Stimulated activated naive CD4-positive, alpha-beta T cell treated with Interleukin-2 at 50 U/mL for 16 hours (primary cell): Measurements from ENCODE around the gene COL18A1.

Experiments used
- DNase-seq: peaks from one replicate; lab custom pipeline; 2025; lab: John Stamatoyannopoulos, UW

COL18A1 gene

GRCh38 chr21:45546636-45547544 is 141.9 kb downstream of the COL18A1 start:
- DNase-seq = no peak

DNA sequence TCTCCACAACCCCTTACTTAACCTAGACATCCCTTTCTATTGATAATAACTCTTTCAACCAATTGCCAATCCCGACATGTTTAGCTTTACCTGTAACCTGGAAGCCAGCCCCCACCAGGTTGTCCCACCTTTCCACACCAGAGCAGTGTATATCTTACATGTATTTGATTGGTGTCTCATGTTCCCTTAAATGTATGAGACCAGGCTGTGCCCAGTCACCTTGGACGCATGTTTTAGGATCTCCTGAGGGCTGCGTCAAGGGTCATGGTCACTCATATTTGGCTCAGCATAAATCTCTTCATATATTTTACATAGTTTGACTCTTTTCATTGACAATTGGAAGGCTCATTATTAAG is 142.6 kb downstream of the COL18A1 start:
- DNase-seq = no peak

- DNase-seq = no peak
Measured at GRCh38 chr21:45548711-45549491, 143.9 kb downstream of the COL18A1 start.

DNA sequence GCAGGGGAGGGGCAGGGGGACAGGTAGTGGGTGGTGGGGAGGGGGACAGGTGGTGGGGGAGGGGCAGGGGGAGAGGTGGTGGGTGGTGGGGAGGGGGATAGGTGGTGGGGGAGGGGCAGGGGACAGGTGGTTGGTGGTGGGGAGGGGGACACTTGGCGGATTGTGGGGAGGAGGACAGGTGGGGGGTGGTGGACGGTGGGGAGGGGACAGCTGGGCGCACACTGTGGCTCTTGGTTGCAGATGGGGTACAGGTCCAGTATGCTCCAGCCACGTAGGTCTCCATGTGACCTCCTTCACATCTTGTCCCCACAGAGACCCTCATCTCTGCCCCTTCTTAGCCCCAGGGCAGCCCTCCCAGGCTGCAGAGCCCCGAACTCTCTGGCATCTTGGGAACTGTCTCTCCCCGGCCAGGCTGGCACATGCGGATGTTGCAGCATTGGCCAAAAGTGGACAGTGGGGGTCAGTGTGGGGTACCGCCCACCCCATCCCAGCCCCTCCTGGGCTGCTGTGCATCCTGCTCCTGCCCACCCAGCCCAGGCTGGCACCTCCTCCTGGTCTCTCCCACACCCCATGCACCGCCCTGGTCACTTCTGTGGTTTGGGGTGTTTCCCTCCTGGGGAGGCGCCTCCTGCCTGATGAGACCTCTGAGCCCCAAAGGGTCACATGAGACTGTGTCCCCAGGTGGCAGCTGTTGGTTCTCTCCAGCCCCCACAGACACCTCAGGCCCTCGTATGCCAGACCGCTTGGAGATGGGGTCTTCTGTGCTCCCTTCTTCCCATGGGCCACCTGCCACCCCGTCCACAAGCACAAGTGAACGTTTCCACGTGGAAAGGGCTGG is 144.9 kb downstream of the COL18A1 start:
- no peak for DNase-seq

- DNase-seq = peak; percentile 40
Measured at GRCh38 chr21:45550522-45551210, 145.7 kb downstream of the COL18A1 start.

DNA sequence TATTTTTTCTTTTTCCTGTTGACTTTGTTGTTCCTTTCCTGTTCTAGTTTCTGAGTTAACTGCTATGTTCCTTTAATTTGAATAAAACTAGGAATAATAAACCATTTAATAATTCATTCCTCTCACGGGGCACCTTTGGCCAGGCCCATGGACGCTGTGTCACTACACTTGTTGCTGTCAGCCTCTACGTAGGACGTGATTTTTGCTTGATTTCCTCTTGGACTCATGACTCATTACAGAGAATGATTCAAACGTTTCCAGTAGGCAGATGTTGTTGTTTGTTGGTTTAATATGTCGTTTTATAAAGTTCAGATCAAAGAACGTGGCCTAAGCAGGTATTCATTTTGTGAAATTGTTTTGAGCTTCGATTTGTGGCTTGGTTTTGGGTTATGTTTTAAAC is 146.4 kb downstream of the COL18A1 start:
- peak; percentile 46 for DNase-seq

- DNase-seq = no peak
Measured at GRCh38 chr21:45551783-45552695, 147.1 kb downstream of the COL18A1 start.

GRCh38 chr21:45552696-45553391 is 147.9 kb downstream of the COL18A1 start:
- no peak for DNase-seq

GRCh38 chr21:45554477-45555175 is 149.7 kb downstream of the COL18A1 start:
- peak; percentile 77 for DNase-seq

DNA sequence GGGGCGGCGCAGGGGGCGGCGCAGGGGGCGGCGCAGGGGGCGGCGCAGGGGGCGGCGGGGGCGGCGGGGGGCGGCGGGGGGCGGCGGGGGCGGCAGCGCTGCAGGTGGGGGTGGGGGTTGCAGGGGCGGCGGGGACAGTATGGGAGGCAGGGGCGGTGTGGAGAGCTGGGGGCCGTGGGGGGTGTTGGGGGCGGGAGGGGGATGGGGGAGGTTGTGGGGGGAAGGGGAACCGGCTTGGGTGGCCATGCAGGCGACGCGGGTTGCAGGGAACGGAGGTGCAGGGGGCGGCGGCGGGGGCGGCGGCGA is 150.2 kb downstream of the COL18A1 start:
- no peak for DNase-seq

DNA sequence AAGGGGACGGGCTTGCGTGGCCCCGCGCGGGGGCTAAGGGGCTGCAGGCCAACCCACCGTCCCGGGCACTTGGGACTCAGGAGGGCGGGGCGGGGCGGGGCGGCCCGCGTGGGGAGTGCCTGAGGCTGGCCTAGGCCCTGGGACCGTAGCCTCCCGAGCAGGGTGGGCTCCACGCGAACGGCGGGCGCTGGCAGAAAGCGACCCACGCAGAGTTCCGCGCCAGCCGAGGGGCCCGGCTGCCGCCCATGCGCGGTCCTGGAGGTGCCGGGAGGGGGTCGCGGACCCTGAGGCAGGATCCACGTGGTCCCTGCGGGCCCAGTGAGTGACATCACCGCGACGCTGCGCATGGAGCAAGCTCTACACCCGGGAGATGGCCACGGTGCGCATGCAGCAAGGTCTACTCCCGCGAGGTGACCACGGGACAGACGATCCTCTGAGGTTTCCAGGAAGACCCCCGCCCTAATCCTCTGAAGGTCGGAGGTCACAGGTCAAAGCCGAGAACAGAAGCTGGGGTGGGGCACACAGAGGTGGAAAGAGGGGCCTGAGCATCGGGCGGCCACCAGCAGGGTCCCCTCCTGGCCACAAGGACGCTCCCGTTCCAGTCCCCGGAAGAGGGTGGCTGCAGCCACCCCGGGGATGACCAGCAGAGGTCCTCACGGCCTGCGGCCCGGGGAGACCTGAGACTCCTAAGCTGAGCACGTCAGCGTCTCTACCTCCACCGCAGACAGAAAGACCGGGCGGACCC is 150.8 kb downstream of the COL18A1 start:
- peak; percentile 39 for DNase-seq

- DNase-seq = no peak
Measured at GRCh38 chr21:45556302-45556644, 151.3 kb downstream of the COL18A1 start.

DNA sequence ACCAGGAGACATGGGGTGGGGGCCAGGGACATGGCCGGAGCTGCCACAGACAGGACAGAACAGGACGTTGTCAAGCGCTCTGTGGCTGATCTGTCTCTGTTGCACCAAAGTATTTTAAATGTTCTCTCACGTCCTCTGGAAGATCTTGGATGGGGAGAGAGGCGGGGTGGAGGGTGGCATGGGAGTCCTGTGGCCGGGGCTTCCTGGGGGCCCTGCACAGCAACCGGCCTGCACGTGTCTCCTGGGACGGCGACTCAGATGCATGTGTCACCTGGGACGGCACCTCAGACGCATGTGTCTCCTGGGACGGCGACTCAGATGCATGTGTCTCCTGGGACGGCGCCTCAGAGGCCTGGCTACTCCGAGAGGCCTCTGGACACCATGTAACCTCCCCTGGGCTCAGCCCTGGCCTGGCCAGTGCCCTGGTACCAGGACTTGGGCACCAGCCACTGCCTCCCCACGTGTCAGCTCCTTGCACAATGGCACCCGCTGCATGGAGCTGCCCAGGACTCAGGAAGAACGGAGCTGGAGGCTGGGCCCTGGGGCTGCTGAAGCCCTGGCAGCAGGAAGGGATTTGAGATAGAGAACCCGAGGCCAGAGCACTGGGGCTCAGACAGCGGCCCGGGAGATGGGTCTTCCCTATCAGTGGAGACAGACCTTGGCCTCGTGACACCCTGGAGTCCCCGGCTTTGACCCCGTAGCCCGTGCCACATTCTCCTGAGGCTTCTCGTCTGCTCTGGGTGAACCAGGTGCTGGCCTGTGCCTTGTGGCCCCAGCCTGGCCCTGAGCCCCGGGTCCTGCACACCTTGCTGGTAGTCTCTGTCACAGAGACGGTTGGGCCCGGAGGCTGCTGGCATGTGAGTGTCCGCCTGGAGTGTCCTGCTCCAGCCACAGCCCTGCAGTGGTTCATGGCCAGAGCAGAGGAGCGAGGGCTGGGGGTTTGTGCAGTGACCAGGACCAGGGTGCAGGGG is 152.0 kb downstream of the COL18A1 start:
- DNase-seq = no peak

DNA sequence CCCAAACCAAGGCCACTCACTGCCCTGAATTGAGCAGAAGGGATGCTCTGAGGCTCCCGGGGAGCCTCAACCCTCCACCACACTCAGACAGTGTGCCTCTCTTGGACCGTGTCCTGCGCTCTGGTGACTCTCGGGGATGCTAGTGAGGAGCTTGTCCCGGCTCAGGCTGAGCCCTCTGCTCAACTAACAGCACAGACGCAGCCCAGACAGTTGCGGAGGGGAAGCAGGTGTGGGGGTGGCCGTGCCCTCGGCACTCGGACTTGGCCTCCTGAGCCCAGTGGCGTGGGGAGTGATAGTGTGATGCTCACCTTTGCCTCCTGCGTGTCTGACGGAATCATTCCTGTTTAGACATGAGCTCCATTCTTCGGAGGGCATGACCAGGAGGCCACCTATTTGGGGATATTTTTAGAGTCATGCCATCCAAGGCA is 152.7 kb downstream of the COL18A1 start:
- DNase-seq = no peak

- no peak for DNase-seq
Measured at GRCh38 chr21:45558044-45558721, 153.2 kb downstream of the COL18A1 start.

- no peak for DNase-seq
Measured at GRCh38 chr21:45559216-45560105, 154.5 kb downstream of the COL18A1 start.
